ENCODE measurements around the gene ZMYM2.

Gene ZMYM2

DNA sequence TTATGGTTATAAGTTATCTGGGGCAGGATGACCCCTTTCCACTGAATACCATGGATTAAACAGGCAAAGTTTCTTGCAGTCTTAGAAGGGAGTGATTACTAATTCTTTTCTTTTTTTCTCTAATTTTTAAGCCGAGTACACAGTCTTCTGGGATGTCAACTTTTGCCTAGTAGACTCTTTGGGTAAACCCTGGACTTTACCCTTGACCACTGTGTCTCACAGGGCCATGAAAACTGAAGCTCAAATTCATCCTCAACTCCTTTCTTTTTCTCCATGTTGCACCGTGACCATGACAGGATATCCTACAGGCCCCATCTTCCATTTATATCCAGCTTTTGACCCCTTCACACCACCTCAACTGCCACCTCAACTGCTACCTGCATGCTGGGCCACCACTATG lies 150.5 kb downstream of the ZMYM2 start:
- Histone ChIP-seq H2AFZ (ENCODE audit: low read length) (no peak overlapping the region), H3K27me3 (ENCODE audit: insufficient read depth, low read length, poor library complexity, severe bottlenecking) (no peaks in the 10 kb centered on the region), H3K9ac (ENCODE audit: low read depth, low read length, poor library complexity, severe bottlenecking) (no peak overlapping the region), H3K9me2 (replicated peaks; ENCODE audit: low read depth, low read length) (no peaks in the 10 kb centered on the region), H3K79me2 (ENCODE audit: insufficient read depth, low read length) (no peaks in the 10 kb centered on the region), H3K4me1 (ENCODE audit: insufficient read depth, low read length, poor library complexity, severe bottlenecking) (no peaks in the 10 kb centered on the region), H3K4me3 (ENCODE audit: low read length, poor library complexity, severe bottlenecking) (no peak overlapping the region), H3F3A (ENCODE audit: low read depth) (no peaks in the 10 kb centered on the region), H3K4me2 (ENCODE audit: low read depth, low read length, poor library complexity, severe bottlenecking) (no peak overlapping the region), H4K20me1 (ENCODE audit: insufficient read depth, low read length, poor library complexity, severe bottlenecking) (no peaks in the 10 kb centered on the region), H3K36me3 (ENCODE audit: insufficient read depth, low read length) (no peaks in the 10 kb centered on the region), H3K9me3 (ENCODE audit: insufficient read depth, low read depth, low read length) (no peaks in the 10 kb centered on the region)
- TF ChIP-seq EZH2phosphoT487 (IDR thresholded peaks at IDR 0.05; ENCODE audit: borderline replicate concordance): no peak
- TF ChIP-seq, protein P1, sequence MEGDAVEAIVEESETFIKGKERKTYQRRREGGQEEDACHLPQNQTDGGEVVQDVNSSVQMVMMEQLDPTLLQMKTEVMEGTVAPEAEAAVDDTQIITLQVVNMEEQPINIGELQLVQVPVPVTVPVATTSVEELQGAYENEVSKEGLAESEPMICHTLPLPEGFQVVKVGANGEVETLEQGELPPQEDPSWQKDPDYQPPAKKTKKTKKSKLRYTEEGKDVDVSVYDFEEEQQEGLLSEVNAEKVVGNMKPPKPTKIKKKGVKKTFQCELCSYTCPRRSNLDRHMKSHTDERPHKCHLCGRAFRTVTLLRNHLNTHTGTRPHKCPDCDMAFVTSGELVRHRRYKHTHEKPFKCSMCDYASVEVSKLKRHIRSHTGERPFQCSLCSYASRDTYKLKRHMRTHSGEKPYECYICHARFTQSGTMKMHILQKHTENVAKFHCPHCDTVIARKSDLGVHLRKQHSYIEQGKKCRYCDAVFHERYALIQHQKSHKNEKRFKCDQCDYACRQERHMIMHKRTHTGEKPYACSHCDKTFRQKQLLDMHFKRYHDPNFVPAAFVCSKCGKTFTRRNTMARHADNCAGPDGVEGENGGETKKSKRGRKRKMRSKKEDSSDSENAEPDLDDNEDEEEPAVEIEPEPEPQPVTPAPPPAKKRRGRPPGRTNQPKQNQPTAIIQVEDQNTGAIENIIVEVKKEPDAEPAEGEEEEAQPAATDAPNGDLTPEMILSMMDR (conservative IDR thresholded peaks at IDR 0.05; ENCODE audit: low read length): no peak

DNA sequence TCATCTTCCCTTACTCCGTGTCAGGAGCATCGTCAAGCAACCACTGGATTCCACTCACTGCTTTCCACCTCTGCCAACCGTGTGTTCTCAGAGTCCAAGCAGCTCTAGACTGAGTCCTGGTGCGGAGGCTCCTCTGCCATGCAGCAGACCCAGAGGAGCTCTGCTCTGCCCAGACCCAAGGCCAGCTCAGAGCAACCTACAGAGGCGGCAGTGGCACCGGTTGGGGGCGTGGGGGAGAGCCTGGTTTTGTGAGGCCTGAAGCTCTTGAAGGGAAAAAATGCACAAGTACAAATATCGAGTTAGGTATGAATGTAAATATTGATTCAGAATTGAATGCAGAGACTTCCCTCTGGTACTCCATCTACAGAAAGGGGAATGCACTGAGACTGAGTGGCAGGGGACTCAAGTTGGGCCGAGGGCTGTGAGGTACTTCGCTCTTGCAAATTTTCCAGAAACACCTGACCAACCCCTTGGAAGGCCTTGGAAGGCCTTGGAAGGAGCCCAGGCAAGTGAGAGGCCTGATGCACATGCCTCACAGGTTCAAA lies 155.6 kb downstream of the ZMYM2 start:
- H3K9me2 ChIP-seq (replicated peaks; ENCODE audit: low read depth, low read length): no peaks in the 10 kb centered on the region
- H3K9me3 ChIP-seq (ENCODE audit: insufficient read depth, low read depth, low read length): no peaks in the 10 kb centered on the region
- H3K4me3 ChIP-seq (ENCODE audit: low read length, poor library complexity, severe bottlenecking): no peak overlapping the region
- no peak overlapping the region for H2AFZ ChIP-seq (ENCODE audit: low read length)
- TF ChIP-seq, protein P1 (conservative IDR thresholded peaks at IDR 0.05; ENCODE audit: low read length): no peak
- TF ChIP-seq EZH2phosphoT487 (IDR thresholded peaks at IDR 0.05; ENCODE audit: borderline replicate concordance): no peak
- H3K27me3 ChIP-seq (ENCODE audit: insufficient read depth, low read length, poor library complexity, severe bottlenecking): no peaks in the 10 kb centered on the region
- H3K9ac ChIP-seq (ENCODE audit: low read depth, low read length, poor library complexity, severe bottlenecking): no peak overlapping the region
- H3K36me3 ChIP-seq (ENCODE audit: insufficient read depth, low read length): no peaks in the 10 kb centered on the region
- no peaks in the 10 kb centered on the region for H4K20me1 ChIP-seq (ENCODE audit: insufficient read depth, low read length, poor library complexity, severe bottlenecking)
- H3K4me1 ChIP-seq (ENCODE audit: insufficient read depth, low read length, poor library complexity, severe bottlenecking): no peaks in the 10 kb centered on the region
- H3F3A ChIP-seq (ENCODE audit: low read depth): no peaks in the 10 kb centered on the region
- H3K79me2 ChIP-seq (ENCODE audit: insufficient read depth, low read length): no peaks in the 10 kb centered on the region
- no peak overlapping the region for H3K4me2 ChIP-seq (ENCODE audit: low read depth, low read length, poor library complexity, severe bottlenecking)

DNA sequence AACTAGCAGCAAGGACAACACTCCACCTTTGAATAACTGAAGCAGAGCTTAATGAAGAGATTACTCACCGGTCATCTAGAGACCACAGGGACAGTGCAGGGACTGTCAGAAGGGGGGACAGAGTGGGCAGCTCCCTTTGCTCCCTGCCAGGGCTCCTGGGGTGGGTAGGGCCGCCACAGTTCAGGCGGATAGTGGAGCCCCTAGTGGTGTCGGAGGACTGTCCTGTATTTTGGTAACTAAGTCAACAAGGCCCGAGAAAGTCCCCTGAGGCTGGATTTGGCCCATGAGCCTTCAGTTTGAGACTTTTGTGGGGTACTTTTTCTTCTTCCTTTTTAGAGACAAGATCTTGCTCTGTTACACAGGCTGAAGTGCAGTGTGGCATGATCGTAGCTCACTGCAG lies 157.7 kb downstream of the ZMYM2 start:
- H3F3A ChIP-seq (ENCODE audit: low read depth): no peaks in the 10 kb centered on the region; the same call in 1 of the 2 replicates
- TF ChIP-seq EZH2phosphoT487 (IDR thresholded peaks at IDR 0.05; ENCODE audit: borderline replicate concordance): no peak
- TF ChIP-seq, protein P1 (conservative IDR thresholded peaks at IDR 0.05; ENCODE audit: low read length): peak; percentile 36
- no peaks in the 10 kb centered on the region for H3K9me3 ChIP-seq (ENCODE audit: insufficient read depth, low read depth, low read length)
- no peaks in the 10 kb centered on the region for H3K79me2 ChIP-seq (ENCODE audit: insufficient read depth, low read length)
- peaks cover 8% of the 10 kb centered on the region for H3K4me1 ChIP-seq (ENCODE audit: insufficient read depth, low read length, poor library complexity, severe bottlenecking)
- H3K4me2 ChIP-seq (ENCODE audit: low read depth, low read length, poor library complexity, severe bottlenecking): no peak overlapping the region
- no peaks in the 10 kb centered on the region for H3K9me2 ChIP-seq (replicated peaks; ENCODE audit: low read depth, low read length)
- H3K4me3 ChIP-seq (ENCODE audit: low read length, poor library complexity, severe bottlenecking): no peak overlapping the region
- no peaks in the 10 kb centered on the region for H3K36me3 ChIP-seq (ENCODE audit: insufficient read depth, low read length)
- no peak overlapping the region for H2AFZ ChIP-seq (ENCODE audit: low read length)
- H4K20me1 ChIP-seq (ENCODE audit: insufficient read depth, low read length, poor library complexity, severe bottlenecking): no peaks in the 10 kb centered on the region
- H3K9ac ChIP-seq (ENCODE audit: low read depth, low read length, poor library complexity, severe bottlenecking): no peak overlapping the region
- no peaks in the 10 kb centered on the region for H3K27me3 ChIP-seq (ENCODE audit: insufficient read depth, low read length, poor library complexity, severe bottlenecking)

Data from Loucy (cell line).